ENCODE data around the gene CCL28.

The CCL28 gene

DNA sequence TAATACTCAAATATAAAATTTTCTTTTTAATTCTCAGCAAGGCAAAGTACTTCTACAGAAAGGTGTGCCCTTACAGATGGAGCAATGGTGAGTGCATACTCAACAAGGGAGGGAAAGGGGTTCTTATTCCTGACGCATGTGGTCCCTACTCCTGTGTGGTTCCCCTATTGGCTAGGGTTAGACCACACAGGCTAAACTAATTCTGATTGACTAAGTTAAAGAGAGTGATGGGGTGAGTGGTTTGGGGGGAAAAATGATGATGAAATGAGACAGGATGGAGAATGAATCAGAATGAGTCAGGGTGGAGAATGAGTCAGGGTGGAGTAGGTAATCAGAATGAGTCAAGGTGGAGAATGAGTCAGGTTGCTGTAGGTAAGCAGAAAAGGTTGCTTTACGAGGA is 76.0 kb downstream of the CCL28 start:
- peak; percentile 48 for DNase-seq (ENCODE audit: low read depth)
- no peak for TF ChIP-seq MYC (IDR thresholded peaks at IDR 0.05; ENCODE audit: low read depth, low read length)
- TF ChIP-seq POLR2A (IDR thresholded peaks at IDR 0.05; ENCODE audit: extremely low read depth, insufficient read length): no peak
- TF ChIP-seq, protein P1, sequence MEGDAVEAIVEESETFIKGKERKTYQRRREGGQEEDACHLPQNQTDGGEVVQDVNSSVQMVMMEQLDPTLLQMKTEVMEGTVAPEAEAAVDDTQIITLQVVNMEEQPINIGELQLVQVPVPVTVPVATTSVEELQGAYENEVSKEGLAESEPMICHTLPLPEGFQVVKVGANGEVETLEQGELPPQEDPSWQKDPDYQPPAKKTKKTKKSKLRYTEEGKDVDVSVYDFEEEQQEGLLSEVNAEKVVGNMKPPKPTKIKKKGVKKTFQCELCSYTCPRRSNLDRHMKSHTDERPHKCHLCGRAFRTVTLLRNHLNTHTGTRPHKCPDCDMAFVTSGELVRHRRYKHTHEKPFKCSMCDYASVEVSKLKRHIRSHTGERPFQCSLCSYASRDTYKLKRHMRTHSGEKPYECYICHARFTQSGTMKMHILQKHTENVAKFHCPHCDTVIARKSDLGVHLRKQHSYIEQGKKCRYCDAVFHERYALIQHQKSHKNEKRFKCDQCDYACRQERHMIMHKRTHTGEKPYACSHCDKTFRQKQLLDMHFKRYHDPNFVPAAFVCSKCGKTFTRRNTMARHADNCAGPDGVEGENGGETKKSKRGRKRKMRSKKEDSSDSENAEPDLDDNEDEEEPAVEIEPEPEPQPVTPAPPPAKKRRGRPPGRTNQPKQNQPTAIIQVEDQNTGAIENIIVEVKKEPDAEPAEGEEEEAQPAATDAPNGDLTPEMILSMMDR (IDR thresholded peaks at IDR 0.05; ENCODE audit: low read depth, low read length): no peak
- TF ChIP-seq, protein P2, sequence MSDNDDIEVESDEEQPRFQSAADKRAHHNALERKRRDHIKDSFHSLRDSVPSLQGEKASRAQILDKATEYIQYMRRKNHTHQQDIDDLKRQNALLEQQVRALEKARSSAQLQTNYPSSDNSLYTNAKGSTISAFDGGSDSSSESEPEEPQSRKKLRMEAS (IDR thresholded peaks at IDR 0.05; ENCODE audit: low read depth, low read length): no peak
- H3K4me3 ChIP-seq (ENCODE audit: low read depth, low read length): no peak overlapping the region

DNA sequence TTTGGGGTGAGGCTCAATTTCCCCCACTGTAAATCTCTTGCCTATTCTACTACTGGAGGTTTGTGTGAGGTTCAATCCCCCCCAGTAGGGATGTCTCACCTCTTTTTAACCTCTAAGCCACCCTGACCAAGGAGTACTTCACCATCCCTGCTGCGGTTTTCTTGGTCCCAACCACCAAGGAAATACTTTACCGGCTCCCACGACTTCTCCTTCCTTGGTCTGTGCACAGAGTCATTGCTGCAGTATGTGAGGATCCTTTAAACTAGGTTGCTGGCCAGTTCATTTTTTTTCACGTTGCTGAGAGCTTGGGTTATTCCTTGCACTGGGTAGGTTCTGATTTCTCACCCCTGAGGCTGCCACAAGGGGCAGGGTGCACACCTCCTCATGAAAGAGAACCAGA is 76.5 kb downstream of the CCL28 start:
- DNase-seq (ENCODE audit: low read depth): peak; percentile 76
- H3K4me3 ChIP-seq (ENCODE audit: low read depth, low read length): no peak overlapping the region
- TF ChIP-seq MYC (IDR thresholded peaks at IDR 0.05; ENCODE audit: low read depth, low read length): no peak
- TF ChIP-seq, protein P1 (IDR thresholded peaks at IDR 0.05; ENCODE audit: low read depth, low read length): no peak
- TF ChIP-seq, protein P2 (IDR thresholded peaks at IDR 0.05; ENCODE audit: low read depth, low read length): no peak

DNA sequence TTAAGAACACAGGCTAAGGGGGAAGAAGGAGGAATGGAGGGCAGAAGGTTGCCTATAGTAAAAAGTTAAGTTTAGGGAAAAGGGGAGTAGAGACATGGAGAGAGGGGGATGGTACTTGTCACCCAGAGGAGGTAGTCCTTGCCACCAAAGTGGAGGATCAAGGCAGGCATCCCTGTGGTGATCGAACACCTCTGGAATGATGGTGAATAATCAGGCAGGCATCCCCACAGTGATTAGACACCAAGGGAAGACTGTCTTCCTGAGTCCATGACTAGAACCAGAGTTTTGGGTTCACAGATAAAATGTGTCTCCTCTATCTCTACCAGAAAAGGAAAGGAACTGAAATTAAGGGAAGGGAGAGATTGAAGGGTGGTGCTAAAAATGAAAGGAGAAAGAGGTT is 79.8 kb downstream of the CCL28 start:
- TF ChIP-seq POLR2A (IDR thresholded peaks at IDR 0.05; ENCODE audit: extremely low read depth, insufficient read length) (no peak), MYC (IDR thresholded peaks at IDR 0.05; ENCODE audit: low read depth, low read length) (no peak)
- TF ChIP-seq, protein P1 (IDR thresholded peaks at IDR 0.05; ENCODE audit: low read depth, low read length): no peak
- TF ChIP-seq, protein P2 (IDR thresholded peaks at IDR 0.05; ENCODE audit: low read depth, low read length): no peak
- no peak overlapping the region for H3K4me3 ChIP-seq (ENCODE audit: low read depth, low read length)
- DNase-seq (ENCODE audit: low read depth): no peak
